GM18907 (cell line): ENCODE results near the gene DYNLT5.
"Not testable (repeated sequence)": the region's sequence is repeated elsewhere in the genome, so short reads cannot be mapped to it uniquely, and the experiment has no call there.

ENCODE experiments used
- ATAC-seq: cut with Tn5 transposase; IDR thresholded peaks from one replicate; pipeline ENCODE4 v1.9.1; 2021; ENCODE audit warnings: mild to moderate bottlenecking, moderate library complexity; ENCODE audit not compliant: unreplicated experiment

DYNLT5 gene

GRCh38 chr1:66752000-66752592 lies at the start of gene DYNLT5:
Gene DYNLT5, plus strand, starts transcription at chr1:66752459. Its CDS starts 2,200 bp downstream, at chr1:66754659.
- ATAC-seq: peak; percentile 68

GRCh38 chr1:66704177-66704875 lies 47.9 kb upstream of the DYNLT5 start:
- no peak for ATAC-seq

- ATAC-seq: no peak
Measured at GRCh38 chr1:66705110-66705509, 47.1 kb upstream of the DYNLT5 start.

- no peak for ATAC-seq
Measured at GRCh38 chr1:66711420-66711819, 40.8 kb upstream of the DYNLT5 start.

- ATAC-seq: no peak
Measured at GRCh38 chr1:66712839-66713238, 39.4 kb upstream of the DYNLT5 start.

GRCh38 chr1:66723985-66724384 lies 28.3 kb upstream of the DYNLT5 start:
- no peak for ATAC-seq

GRCh38 chr1:66725885-66726665 lies 26.2 kb upstream of the DYNLT5 start:
- ATAC-seq: peak; percentile 83

- no peak for ATAC-seq
Measured at GRCh38 chr1:66728021-66728420, 24.2 kb upstream of the DYNLT5 start.

- not testable (repeated sequence) for ATAC-seq
Measured at GRCh38 chr1:66728716-66729115, 23.5 kb upstream of the DYNLT5 start.

GRCh38 chr1:66729119-66729518 lies 23.1 kb upstream of the DYNLT5 start:
- no peak for ATAC-seq

- ATAC-seq: no peak
Measured at GRCh38 chr1:66729523-66729922, 22.7 kb upstream of the DYNLT5 start.

GRCh38 chr1:66730462-66730861 lies 21.8 kb upstream of the DYNLT5 start:
- ATAC-seq: no peak

GRCh38 chr1:66731170-66731865 lies 20.9 kb upstream of the DYNLT5 start:
- peak; percentile 78 for ATAC-seq

GRCh38 chr1:66732407-66733166 lies 19.7 kb upstream of the DYNLT5 start:
- peak; percentile 66 for ATAC-seq

- no peak for ATAC-seq
Measured at GRCh38 chr1:66733348-66734017, 18.8 kb upstream of the DYNLT5 start.

- not testable (repeated sequence) for ATAC-seq
Measured at GRCh38 chr1:66734531-66734930, 17.7 kb upstream of the DYNLT5 start.

GRCh38 chr1:66737836-66738235 lies 14.4 kb upstream of the DYNLT5 start:
- no peak for ATAC-seq

GRCh38 chr1:66739401-66740157 lies 12.7 kb upstream of the DYNLT5 start:
- peak; percentile 81 for ATAC-seq

- no peak for ATAC-seq
Measured at GRCh38 chr1:66745451-66745850, 6.8 kb upstream of the DYNLT5 start.
